ENCODE measurements around the gene FADS6. TPM values are rescaled to one million over a fixed set of nuclear protein-coding genes. Genes with fewer than 3 reads are reported as not detected.
"Not testable (repeated sequence)": the region's sequence is repeated elsewhere in the genome, so short reads cannot be mapped to it uniquely, and the experiment has no call there.

Gene FADS6
- total and polyA plus RNA-seq, 2 donors from 2014 or later = not detected

- DNase-seq (no peak), FAIRE-seq (no peak)
- TF ChIP-seq CTCF (IDR thresholded peaks at IDR 0.05; ENCODE audit: borderline replicate concordance, extremely low read depth, insufficient read depth) = no peak
- Histone ChIP-seq H3K27ac (ENCODE audit: low read depth in 2 of 2, low read length in 2 of 2) (peak within 1 kb of the TSS; percentile 43 to 94), H3K9me3 (ENCODE audit: control insufficient read depth in 2 of 3, insufficient read depth in 1 of 3, low read length in 3 of 3) (no peaks in the 10 kb centered on the region), H3K36me3 (ENCODE audit: control insufficient read depth in 2 of 3, insufficient read depth in 3 of 3, low read length in 3 of 3) (no peaks in the 10 kb centered on the region), H3K4me1 (ENCODE audit: control insufficient read depth in 2 of 3, insufficient read depth in 2 of 3, low read depth in 1 of 3, low read length in 3 of 3) (peaks cover 0 to 12% (median 4%) of the 10 kb centered on the region in 3 donors), H3K4me3 (ENCODE audit: low read length in 3 of 3) (peak within 1 kb of the TSS; percentile 77 to 96 (median 79)), H3K9ac (ENCODE audit: low read length in 3 of 3) (peak within 1 kb of the TSS; percentile 52 to 86 (median 69)), H3K27me3 (ENCODE audit: control insufficient read depth, insufficient read depth, low read length) (no peaks in the 10 kb centered on the region)
- intact Hi-C loops (cut with DNase I) = no loop called here
These were observed 21.0 kb downstream of the FADS6 start, which contains the start of gene FDXR for GRCh38 chr17:74872313-74873036. TSS of gene FDXR (minus strand) at chr17:74872994. CDS start at chr17:74872944, 50 bp downstream.

DNA sequence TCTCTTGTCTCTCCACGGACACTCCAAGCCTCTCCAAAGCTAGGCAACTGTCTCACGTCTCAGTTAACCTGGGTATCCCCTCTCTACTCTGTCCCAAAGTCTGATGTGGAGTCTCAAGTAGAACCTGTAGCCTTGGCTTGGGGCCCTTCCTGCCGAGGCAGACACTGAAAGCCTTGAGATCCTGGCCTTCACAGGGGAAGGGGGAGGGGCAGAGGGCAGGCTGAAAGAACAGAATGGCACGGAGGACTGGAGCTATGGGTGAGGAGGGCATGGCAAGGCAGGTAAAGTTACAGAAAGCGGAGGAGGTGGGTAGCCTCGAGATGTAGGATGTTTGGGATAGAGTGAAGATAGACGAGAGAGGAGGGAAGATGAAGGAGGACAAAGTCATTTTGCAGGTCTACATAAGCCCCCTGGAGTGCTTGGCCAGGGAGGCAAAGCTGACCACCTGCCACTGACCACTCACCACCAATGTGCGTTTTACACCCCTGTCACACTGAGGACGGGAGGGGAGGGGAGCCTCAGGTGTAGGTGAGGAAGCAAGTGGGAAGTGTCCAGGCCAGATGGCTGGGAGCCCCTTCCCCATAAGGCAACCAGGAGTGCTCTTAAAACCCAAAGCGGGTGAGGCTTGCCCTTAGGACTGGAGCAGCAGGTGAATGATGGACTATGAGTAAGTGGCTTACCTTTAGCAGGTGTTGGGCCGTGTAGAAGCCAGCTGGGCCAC is 21.9 kb downstream of the FADS6 start:
- H3K4me3 ChIP-seq (ENCODE audit: low read length in 3 of 3) = peak overlapping the region in 1 of 3 donors; percentile 77
- peak in 4 of 5 donors; percentile 21 to 75 (median 47) for DNase-seq
- H3K27ac ChIP-seq (ENCODE audit: low read depth in 2 of 2, low read length in 2 of 2) = no peak overlapping the region
- no peak for TF ChIP-seq CTCF (IDR thresholded peaks at IDR 0.05; ENCODE audit: borderline replicate concordance, extremely low read depth, insufficient read depth)
- H3K9ac ChIP-seq (ENCODE audit: low read length in 3 of 3) = no peak overlapping the region
- no peaks in the 10 kb centered on the region for H3K9me3 ChIP-seq (ENCODE audit: control insufficient read depth in 2 of 3, insufficient read depth in 1 of 3, low read length in 3 of 3)
- H3K27me3 ChIP-seq (ENCODE audit: control insufficient read depth, insufficient read depth, low read length) = no peaks in the 10 kb centered on the region
- peaks cover 0 to 12% (median 4%) of the 10 kb centered on the region in 3 donors for H3K4me1 ChIP-seq (ENCODE audit: control insufficient read depth in 2 of 3, insufficient read depth in 2 of 3, low read depth in 1 of 3, low read length in 3 of 3)
- H3K36me3 ChIP-seq (ENCODE audit: control insufficient read depth in 2 of 3, insufficient read depth in 3 of 3, low read length in 3 of 3) = no peaks in the 10 kb centered on the region
- no peak for FAIRE-seq
- intact Hi-C loops (cut with DNase I) = no loop called here

DNA sequence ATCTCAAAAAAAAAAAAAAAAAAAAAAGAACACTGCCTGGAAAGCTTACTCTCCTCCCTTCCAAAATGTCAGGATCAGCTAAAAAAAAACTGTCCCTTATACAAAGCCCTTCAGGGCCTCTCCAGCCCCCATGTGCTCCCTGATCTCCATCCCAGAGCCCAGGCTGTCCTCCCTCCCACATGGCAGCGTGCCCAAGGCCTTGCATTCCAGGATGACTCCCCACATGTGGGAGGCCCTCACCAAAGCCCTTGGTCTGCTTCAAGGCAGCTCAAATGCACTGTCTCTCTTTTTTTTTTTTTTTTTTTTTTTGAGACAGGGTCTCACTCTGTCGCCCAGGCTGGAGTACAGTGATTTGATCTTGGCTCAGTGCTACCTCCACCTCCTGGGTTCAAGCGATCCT is 22.9 kb downstream of the FADS6 start:
- no peak for TF ChIP-seq CTCF (IDR thresholded peaks at IDR 0.05; ENCODE audit: borderline replicate concordance, extremely low read depth, insufficient read depth)
- H3K36me3 ChIP-seq (ENCODE audit: control insufficient read depth in 2 of 3, insufficient read depth in 3 of 3, low read length in 3 of 3) = no peaks in the 10 kb centered on the region
- no peaks in the 10 kb centered on the region for H3K27me3 ChIP-seq (ENCODE audit: control insufficient read depth, insufficient read depth, low read length)
- H3K9me3 ChIP-seq (ENCODE audit: control insufficient read depth in 2 of 3, insufficient read depth in 1 of 3, low read length in 3 of 3) = no peaks in the 10 kb centered on the region
- H3K9ac ChIP-seq (ENCODE audit: low read length in 3 of 3) = no peak overlapping the region
- peak in 3 of 5 donors; percentile 39 to 69 (median 69) for DNase-seq
- intact Hi-C loops (cut with DNase I) = no loop called here
- H3K4me3 ChIP-seq (ENCODE audit: low read length in 3 of 3) = no peak overlapping the region
- H3K4me1 ChIP-seq (ENCODE audit: control insufficient read depth in 2 of 3, insufficient read depth in 2 of 3, low read depth in 1 of 3, low read length in 3 of 3) = peaks cover 0 to 12% (median 4%) of the 10 kb centered on the region in 3 donors
- no peak overlapping the region for H3K27ac ChIP-seq (ENCODE audit: low read depth in 2 of 2, low read length in 2 of 2)
- FAIRE-seq = no peak

GRCh38 chr17:74870028-74870427 is 23.4 kb downstream of the FADS6 start:
- H3K4me3 ChIP-seq (ENCODE audit: low read length in 3 of 3); H3K9ac ChIP-seq (ENCODE audit: low read length in 3 of 3); H3K9me3 ChIP-seq (ENCODE audit: control insufficient read depth in 2 of 3, insufficient read depth in 1 of 3, low read length in 3 of 3); FAIRE-seq; intact Hi-C loops (cut with DNase I); H3K27me3 ChIP-seq (ENCODE audit: control insufficient read depth, insufficient read depth, low read length); H3K36me3 ChIP-seq (ENCODE audit: control insufficient read depth in 2 of 3, insufficient read depth in 3 of 3, low read length in 3 of 3); H3K27ac ChIP-seq (ENCODE audit: low read depth in 2 of 2, low read length in 2 of 2): not testable (repeated sequence)
- DNase-seq = peak in 1 of 5 donors; percentile 50
- H3K4me1 ChIP-seq (ENCODE audit: control insufficient read depth in 2 of 3, insufficient read depth in 2 of 3, low read depth in 1 of 3, low read length in 3 of 3) = peaks cover 0 to 12% (median 4%) of the 10 kb centered on the region in 3 donors

All from kidney (tissue), 14 donors.